Epidermal melanocyte (primary cell): ENCODE measurements around the gene CDC42BPA.
"Not testable (repeated sequence)": the region's sequence is repeated elsewhere in the genome, so short reads cannot be mapped to it uniquely, and the experiment has no call there.

Experiments used
- DNase-seq: peaks from one replicate; pipeline ENCODE4 v3.0.0; 2011; ENCODE audit warnings: low spot score; ENCODE audit not compliant: insufficient read length

The CDC42BPA gene

DNA sequence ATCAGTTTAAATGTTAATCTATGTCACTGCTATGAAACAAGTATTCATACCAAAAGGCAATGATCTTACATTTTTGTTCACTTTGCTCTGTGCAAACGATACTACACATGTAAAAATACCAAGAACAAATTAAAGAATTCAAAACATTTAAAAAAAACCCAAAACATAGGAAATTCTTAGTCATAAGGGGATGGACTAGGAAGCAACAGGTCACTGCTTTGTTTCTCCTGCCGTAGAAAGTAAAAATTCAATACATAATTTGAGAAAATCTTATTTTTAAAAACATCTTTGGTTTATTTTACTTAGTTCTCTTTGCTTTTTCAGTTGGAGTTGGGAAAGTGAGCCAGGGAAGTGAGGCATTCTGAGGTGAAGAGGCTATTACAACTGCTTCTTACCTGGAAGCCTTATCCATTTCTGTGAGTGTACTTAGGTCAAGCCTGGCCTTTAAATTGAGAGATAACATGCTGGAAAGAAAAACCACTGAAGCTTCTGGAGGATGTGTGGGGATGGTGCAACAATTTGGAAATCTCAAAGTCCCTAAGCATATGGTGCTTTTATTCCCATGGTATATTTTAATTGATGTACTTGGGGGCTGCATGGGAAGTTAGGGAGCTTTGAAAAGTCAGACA, 183.5 kb downstream of the CDC42BPA start:
- no peak for DNase-seq

DNA sequence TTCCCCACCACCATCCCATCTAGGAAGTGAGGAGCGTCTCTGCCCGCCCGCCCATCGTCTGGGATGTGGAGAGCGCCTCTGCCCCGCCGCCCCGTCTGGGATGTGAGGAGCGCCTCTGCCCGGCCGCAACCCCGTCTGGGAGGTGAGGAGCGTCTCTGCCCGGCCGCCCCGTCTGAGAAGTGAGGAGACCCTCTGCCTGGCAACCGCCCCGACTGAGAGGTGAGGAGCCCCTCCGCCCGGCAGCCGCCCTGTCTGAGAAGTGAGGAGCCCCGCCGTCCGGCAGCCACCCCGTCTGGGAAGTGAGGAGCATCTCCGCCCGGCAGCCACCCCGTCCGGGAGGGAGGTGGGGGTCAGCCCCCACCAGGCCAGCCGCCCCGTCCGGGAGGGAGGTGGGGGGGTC, 185.6 kb downstream of the CDC42BPA start:
- not testable (repeated sequence) for DNase-seq

DNA sequence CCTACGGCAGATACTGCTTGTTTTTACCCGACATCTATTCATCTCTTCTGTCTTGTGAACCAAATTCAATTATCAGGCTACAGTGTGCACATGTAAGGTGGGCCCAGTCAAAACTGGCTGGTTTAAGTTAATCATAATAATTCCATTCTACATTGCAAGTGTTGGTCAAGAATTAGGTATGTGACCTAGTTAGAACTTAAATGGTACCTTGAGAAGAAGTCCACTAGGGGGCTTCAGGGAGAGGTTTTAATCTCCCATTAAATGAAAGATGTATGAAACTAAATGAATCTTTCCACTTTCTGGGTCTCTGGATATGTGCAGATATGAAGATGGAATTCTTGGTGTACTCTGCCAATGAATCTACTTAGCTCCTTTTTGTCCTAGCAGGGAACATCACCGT, 187.1 kb downstream of the CDC42BPA start:
- DNase-seq: no peak

DNA sequence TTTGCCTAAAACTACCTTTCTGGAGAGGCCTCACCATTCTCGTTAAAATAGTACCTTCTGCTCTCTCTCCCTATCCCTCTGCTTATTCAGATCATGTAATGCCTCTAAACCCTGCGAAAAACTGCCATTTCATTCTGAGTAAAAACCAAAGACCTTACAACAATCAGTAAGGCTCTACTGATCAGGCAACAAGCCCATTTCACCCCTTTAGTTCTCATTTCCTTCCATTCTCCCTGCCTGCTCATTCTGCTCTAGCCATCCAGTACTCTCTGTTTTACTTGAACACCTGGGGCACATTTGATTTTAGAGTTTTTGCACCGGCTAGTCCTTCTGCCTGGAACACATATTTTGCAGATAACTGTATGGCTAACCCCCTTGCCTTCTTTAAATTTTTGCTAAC, 190.4 kb downstream of the CDC42BPA start:
- no peak for DNase-seq

DNA sequence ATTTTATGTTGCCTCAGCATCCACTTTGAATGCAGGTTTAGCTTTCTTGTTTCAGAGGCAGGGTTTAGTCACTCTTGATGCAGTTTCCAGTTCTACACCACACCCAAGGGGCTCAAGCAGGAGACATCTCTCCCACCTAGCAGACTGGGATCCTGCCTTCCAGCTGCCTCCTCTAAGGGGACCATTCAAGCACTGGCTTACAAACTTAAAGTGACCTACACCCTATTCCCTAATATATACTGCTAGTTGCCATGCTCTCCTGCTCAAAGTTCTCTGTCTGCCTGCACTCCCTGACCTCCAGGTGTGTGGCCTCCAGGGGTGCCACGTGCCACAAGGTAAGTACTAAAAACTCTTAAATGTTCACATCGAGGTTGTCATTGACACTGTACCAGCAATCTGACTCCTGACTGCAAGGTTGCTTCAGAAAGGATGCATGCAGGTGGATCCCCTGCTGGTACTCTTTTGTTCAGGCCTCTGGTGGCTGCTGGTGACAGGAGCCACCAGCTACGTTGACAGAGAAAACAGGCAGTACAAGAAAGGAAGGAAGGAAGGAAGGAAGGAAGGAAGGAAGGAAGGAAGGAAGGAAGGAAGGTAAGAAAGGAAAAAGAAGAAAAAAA, 192.3 kb downstream of the CDC42BPA start:
- DNase-seq: no peak

DNA sequence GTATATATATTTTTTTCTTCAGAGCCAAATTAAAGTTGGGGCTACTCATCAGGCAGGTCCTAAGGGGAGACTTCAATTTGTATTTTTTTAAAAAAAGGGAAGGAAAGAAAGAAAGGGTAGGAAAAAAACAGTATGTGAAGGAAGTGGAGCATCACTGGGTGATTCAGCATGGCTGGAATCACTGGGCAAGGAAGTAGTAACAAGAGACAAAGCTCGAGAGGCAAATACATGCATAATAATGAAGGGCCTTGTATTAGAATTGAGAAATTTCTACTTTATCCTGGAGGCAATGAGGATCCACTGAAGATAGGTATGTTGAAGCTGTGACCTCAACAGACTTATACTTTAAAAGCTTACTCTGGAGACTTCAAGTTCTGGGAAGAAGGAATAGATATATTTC, 193.8 kb downstream of the CDC42BPA start:
- DNase-seq: no peak

DNA sequence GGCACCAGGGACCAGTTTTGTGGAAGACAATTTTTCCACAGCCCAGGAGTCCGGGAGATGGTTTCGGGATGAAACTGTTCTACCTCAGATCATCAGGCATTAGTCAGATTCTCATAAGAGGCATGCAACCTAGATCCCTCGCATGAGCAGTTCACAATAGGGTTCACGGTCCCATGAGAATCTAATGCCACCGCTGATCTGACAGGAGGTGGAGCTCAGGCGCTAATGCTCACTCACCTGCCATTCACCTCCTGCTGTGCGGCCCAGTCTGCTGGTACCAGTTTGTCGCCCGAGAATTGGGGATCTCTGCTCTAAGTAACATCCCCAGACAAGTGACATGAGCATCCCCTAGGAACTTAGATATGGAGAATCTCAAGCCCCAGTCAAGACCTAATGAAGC, 197.5 kb downstream of the CDC42BPA start:
- DNase-seq: no peak

DNA sequence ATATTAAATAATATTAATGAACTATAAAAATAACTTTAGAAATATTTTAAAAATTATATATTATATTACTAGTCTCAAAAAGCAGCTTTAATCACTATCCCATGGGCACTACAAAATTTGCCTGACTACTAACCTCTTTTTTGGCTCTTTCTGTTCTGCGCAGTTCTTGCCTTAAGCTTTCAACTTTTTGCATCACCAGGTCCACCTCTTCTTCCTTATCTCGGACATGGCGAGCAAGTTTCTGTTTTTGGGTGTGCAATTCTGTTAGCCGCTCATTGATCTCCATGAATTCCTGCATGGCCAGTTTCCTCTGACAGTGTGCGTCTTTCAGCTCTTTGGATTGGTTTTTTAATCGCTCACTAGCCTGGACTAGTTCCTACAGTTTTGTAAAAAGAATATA, 205.8 kb downstream of the CDC42BPA start:
- DNase-seq: no peak

DNA sequence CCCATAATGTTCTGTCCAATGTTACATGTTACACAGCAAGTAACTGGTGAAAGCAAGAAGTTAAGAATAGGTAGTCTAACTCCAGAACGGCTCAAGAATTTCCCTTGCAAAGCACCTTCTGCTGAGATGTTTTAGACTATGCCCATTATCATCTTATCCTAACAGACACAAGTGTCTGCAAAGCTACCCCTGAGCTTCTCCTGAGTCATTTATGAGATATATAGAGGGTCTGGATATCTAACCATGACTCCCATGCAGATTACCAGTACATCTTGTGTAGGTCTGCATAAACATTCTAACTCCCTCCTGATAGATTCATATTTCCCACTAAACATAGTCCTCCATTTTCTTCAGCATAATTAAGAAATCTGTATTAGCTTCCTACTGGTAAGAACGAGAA, 206.5 kb downstream of the CDC42BPA start:
- DNase-seq: no peak

DNA sequence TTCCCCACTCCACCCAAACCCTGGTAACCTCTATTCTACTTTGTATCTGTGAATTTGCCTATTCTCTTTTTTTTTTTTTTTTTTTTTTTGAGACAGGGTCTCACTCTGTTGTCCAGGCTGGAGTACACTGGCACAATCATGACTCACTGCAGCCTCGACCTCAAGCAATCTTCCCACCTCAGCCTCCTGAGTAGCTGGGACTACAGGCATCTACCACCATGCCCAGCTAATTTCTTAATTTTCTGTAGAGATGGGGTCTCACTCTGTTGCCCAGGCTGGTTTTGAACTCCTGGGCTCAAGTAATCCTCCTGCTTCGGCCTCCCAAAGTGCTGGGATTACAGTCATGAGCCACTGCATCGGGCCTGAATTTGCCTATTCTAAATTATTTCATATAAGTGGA, 213.0 kb downstream of the CDC42BPA start:
- DNase-seq: not testable (repeated sequence)

DNA sequence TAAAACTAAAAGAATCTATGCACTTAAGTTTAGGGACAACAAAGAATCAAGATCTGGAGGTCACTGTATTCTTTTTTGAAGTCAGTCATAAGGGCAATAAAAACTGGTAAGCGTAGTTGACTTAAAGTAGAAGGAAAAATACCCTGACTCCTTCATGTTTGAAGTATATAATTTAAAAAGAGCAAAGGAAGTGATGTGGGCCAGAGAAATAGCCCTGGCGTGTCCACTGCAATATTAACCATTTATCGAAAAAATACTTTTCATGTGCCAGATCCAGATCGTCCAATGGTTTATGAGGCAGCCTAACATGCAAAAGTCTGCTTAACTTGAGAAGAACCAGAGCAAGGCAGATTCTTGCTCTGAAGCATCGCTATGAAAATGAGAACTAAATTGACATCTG, 216.2 kb downstream of the CDC42BPA start:
- no peak for DNase-seq

DNA sequence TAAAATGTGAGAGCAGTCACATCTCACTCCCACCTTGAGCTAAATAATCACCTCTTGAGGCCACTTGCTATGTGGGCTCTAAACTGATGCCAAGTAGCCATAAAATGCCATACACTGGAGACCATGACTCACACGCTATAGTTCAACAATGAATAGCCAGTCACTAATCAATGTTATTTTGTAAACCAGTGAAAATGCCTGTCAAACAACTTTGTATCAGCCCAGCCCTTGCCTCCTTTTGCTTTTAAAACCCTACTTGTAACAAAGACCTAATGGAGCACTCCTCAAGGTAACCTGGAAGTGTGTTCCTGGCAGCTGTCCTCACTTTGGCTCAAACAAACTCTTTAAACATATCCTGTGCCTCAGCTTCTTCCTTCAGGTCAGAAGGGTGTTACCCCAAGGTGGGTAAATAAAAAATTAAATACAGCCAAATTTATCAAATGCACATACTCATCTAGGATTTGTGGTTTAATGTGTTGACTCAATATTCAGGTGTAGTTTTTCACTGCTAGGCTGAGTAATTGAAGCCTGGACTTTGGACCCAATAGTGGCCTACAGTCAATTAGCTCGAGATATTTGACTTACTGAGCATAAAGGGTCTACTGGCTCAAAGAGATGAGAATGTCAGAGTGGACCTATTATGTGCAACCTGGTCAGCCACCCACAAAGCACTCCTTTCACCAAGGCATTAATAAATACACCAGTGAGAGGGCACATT, 223.9 kb downstream of the CDC42BPA start:
- DNase-seq: no peak

DNA sequence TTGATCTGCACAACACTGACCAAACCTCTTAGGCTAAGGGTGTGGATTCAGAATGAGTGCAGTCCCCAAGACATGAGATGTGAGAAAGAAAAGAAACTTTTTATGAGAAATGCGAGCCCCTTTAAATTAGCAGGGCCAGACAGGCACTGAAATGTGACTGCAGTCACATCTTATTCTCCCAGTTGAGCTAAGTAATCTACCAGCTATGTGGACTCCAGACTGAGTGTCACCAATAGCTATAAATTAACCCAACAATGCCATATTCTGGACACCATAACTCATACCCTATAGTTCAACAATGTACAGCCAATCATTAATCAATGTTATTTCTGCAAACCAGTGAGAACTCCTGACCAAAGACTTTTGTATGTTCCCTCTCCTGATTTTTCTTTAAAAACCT, 225.0 kb downstream of the CDC42BPA start:
- no peak for DNase-seq

DNA sequence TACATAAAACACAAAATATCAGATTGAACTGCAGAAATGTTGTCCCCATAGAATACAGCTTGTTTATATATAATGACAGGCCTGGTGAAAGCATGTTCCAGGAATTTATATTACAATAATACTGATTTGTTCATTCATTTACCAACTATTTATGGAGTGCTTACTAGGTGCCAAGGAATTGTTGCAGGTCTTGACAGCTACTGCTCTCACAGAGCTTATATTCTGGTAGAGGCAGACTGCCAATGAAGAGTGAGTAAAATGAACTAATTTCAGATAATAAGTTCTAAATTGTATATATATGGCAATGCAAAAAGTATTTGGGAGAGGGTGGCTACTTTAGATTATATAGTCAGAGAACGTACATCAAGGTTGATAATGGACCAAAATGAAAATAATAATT, 226.2 kb downstream of the CDC42BPA start:
- no peak for DNase-seq

DNA sequence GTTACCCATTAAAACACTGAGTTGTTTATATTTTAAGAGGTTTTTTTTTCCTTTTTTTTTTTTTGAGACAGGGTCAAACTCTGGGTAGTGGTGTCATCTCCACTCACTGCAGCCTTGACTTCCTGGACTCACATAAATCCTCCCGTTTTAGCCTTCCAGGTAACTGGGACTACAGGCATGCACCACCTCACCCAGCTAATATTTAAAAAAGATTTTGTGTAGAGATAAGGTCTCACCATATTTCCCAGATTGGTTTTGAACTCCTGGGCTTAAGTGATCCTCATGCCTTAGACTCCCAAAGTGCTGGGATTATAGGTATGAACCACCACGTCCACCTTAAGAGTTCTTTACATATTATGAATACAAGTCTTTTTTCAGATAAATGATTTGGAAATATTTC, 231.7 kb downstream of the CDC42BPA start:
- no peak for DNase-seq

DNA sequence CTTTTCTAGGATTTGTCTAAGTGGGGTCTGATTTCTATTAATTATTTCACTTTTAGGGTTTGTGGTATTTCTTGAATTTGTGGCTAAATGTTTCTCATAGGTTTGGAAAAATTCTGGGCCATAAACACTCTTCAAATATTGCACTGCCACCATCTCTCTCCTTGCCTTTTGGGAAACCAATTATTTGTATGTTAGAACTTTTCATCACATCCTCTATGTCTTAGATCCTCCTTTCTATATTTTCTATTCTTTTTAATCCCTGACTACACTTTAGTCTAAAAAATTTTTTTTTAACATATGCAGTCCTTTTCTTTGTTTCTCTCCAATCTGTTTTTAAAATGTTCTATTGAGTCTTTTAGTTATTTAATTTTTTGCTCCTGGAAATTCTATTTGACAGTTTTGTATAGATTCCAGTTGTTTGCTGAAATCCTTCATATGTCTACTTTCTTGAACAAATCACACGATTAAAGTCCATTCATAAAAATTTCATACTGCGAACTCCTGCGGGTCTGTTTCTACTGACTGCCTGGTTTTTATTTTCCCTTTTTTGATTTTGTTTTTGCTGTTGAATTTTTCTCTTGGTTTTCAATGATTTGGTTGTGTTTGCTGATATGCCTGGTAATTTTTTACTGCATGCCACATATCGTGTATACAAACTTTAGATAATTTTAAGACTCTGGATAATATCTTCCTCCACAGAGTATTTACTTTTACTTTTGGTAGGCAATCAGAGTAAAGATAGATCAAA, 235.1 kb downstream of the CDC42BPA start:
- DNase-seq: no peak

DNA sequence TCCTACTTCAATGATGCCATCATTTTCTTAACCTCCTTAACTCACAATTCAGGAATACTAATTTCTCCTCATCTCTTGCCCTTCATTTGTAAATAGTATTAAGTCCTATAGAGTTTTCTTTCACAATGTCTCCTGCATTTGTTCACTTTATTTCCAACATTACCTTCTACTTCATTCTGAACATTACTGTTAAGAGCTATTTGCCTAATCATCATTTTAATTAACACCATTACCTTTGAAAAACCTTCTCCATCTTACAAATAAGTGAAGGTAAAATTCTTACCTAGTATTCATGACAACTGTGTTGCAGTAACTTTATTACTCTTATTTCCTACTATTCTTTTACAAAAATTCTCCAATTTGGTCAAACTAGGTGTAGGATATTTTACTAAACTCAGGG, 240.5 kb downstream of the CDC42BPA start:
- no peak for DNase-seq

DNA sequence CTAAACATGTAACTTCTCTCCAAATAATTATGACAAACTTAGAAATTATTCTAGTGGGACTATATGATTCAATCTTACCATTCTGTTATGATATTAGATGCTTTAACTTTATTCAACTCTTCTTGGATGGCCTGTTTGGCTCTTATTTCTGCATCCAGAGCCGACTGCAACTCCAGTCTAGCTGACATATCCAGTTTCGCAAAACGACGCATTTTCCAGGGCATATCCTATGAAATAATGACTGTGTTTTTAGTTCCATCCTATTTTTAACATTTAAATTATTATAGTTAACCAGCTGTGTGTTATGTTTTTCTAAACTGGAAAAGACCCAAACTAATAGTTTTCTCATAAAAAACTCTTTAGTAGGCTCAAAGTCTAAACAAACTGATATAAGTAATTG, 244.5 kb downstream of the CDC42BPA start:
- no peak for DNase-seq

DNA sequence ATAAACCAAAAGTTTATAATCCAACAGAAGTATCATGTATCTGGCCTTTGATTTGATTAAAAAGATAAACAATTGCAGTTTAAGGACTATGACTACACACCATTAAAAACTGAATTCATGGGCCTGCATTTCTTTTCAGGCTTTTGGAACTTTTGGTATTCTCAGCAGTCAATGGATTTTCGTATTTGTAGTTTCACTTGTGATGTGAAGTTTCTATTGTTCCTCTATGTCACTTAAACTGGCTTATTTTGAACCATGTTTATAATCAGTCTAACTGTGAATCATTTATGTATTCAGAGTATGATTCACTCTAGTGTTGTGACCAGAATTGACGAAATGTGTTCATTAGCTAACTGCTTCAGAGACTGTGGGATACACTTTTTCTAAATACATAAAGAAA, 245.3 kb downstream of the CDC42BPA start:
- DNase-seq: no peak

DNA sequence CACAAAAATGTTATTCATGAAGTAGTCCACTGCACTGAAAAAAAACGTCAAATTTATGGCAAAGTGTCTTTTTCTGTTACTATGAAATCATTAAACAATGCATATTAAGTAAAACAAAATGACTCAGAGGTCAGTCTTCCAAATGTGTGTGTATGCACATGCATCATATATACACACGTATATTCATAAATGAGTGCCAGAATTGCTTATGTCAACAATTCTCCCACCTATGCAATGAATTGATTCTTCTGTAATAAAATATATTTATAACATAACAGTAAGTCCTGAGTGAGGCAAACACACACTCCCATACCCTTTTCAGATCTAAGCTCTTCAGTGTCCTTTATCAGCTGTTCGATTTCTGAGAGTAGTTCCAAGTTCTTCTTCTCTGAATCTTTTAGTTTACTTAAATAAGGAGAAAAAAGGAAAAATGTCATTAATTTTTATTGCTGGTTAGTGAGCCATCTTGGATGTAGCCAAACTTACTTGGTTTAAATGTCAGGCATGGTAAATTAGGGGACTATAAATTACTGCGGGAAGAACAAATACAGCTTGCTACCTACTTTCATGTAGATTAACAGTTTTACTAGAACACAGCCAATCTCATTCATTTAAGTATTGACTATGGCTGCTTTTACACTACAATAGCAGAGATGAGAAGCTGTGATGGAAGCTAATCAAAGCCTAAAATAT, 246.3 kb downstream of the CDC42BPA start:
- DNase-seq: no peak

DNA sequence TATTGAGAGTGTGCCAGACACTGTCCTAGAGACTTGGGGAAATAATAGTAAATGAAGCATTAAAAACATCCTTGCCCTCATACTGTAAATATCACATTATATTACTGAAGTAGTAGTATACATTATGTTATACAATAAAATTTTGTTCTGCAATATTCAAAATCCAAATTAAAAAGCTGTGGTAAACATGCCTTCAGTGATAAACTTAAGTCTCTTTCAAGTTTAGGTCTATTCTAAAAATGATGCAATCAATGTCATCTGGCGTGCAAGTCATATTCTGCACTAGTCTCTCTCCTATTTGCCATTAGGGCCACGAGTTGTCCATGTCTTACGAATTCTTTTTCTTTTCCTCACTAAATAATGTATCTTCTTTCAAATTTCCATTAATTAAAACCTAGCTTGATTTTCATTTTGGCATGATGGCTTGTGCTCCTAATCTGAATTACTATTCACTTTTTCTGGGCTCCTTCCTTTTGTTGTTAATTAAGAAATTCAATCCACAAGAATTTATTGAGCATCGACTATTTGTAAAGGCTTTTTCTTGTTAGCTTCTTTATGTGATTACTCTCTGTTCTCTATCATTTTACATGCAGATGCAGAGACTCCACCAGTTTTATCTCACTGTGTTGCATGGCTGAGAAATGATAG, 247.5 kb downstream of the CDC42BPA start:
- DNase-seq: no peak
